GM12891 (cell line): ENCODE results near the gene GRB2.

ENCODE experiments used
- POLR2A ChIP-seq: IDR thresholded peaks from 2 replicates; pipeline ENCODE4 v1.6.1; 2011; ENCODE audit warnings: low read depth, low read length, control low read depth
- SPI1 ChIP-seq: IDR thresholded peaks from 2 replicates; pipeline ENCODE4 v1.6.1; 2011; ENCODE audit warnings: low read depth, low read length, control low read depth
- TAF1 ChIP-seq: IDR thresholded peaks from 2 replicates; pipeline ENCODE4 v1.6.1; 2011; ENCODE audit warnings: low read depth, low read length, control low read depth

DNA sequence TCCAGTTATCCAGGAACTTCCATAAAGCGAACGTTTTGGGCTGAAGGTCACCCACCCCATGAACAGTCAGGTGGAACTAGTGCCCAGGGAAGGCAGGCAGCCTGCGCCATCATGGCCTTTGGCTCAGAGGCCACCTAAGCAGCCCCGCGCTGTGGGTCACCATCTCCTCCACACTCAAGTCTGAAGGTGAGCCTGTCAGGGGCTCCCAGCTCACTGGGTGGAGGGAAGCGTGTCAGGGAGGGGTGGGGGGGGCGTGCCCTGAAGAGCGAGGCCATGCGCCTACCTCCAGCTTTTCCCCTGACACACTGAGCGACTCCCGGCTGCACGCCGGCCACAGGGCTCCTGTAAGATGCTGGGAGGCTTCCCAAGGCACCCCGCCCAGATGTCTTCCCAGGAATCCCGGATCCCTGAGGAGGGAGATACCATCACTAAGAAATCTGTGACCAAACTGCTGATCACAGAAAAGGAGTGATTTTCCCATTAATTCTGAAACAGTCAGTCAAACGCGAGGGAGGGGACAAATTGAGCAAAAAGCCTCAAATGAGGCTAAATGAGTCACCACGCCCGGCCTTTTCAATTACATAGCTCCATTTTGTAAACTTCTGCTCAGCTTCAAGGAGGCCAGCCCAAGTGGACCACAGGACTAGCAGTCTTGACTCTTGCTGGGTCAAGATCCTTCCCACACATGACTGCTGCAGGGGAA lies 89.8 kb downstream of the GRB2 start:
- TF ChIP-seq SPI1 (no peak), POLR2A (no peak), TAF1 (no peak)
